Fibroblast of lung (primary cell): ENCODE data around the gene PABPN1L. TPM values are rescaled to one million over a fixed set of nuclear protein-coding genes. Genes with fewer than 3 reads are reported as not detected.

ENCODE experiments used
- DNase-seq, 2 donors: peaks; one replicate each; pipeline versions ENCODE4 v3.0.0 to v3.0.0-alpha.2; 2010; ENCODE audit warnings: low read depth in 2 of 2
- H2AFZ ChIP-seq: 2 replicates; pipeline ENCODE4 v1.5.1; 2012; ENCODE audit warnings: low read length, control low read depth, inconsistent platforms
- H3K27ac ChIP-seq: 2 replicates; pipeline ENCODE4 v1.5.1; 2011; ENCODE audit warnings: low read length, control low read depth; ENCODE audit not compliant: insufficient read depth
- H3K27me3 ChIP-seq: 2 replicates; pipeline ENCODE4 v1.5.1; 2011; ENCODE audit warnings: mild to moderate bottlenecking, low read length; ENCODE audit not compliant: control insufficient read depth, insufficient read depth
- H3K36me3 ChIP-seq: 2 replicates; pipeline ENCODE4 v1.5.1; 2011; ENCODE audit warnings: low read length; ENCODE audit not compliant: control insufficient read depth, insufficient read depth
- H3K4me1 ChIP-seq: 2 replicates; pipeline ENCODE4 v1.5.1; 2011; ENCODE audit warnings: low read length; ENCODE audit not compliant: control insufficient read depth, insufficient read depth; ENCODE audit errors: extremely low read depth
- H3K4me2 ChIP-seq: 2 replicates; pipeline ENCODE4 v1.5.1; 2011; ENCODE audit warnings: low read length, control low read depth; ENCODE audit not compliant: insufficient read depth; ENCODE audit errors: extremely low read depth
- H3K4me3 ChIP-seq, 4 experiments: fragments of 200-600 bp in 1 of 4; sonication (generic) in 1 of 4; replicated peaks in 1 of 4; 2 replicates each; pipeline ENCODE4 v1.5.1; 2011 to 2016; ENCODE audit warnings: low read length in 4 of 4, low read depth in 3 of 4, mild to moderate bottlenecking in 3 of 4, control low read depth in 2 of 4, inconsistent platforms in 1 of 4, mixed read lengths in 1 of 4; ENCODE audit not compliant: insufficient read depth in 1 of 4; ENCODE audit errors: control extremely low read depth in 1 of 4
- H3K79me2 ChIP-seq: 2 replicates; pipeline ENCODE4 v1.5.1; 2012; ENCODE audit warnings: mild to moderate bottlenecking, low read length, inconsistent platforms; ENCODE audit not compliant: control insufficient read depth, insufficient read depth
- H3K9ac ChIP-seq: 2 replicates; pipeline ENCODE4 v1.5.1; 2011; ENCODE audit warnings: mild to moderate bottlenecking, low read length, control low read depth; ENCODE audit not compliant: insufficient read depth
- H3K9me3 ChIP-seq: 2 replicates; pipeline ENCODE4 v1.5.1; 2012; ENCODE audit warnings: low read depth, low read length; ENCODE audit not compliant: control insufficient read depth, insufficient read depth
- H4K20me1 ChIP-seq: 2 replicates; pipeline ENCODE4 v1.5.1; 2011; ENCODE audit warnings: low read length; ENCODE audit not compliant: control insufficient read depth, insufficient read depth; ENCODE audit errors: extremely low read depth
- CTCF ChIP-seq, 2 donors: IDR thresholded peaks in 1 of 2; conservative IDR thresholded peaks in 1 of 2; 1 replicate in 1 of 2; 2 replicates in 1 of 2; pipeline ENCODE4 v1.5.1; 2011 to 2012; ENCODE audit warnings: low read length in 2 of 2, control low read depth in 1 of 2, inconsistent platforms in 1 of 2, low read depth in 1 of 2, mild to moderate bottlenecking in 1 of 2
- EZH2 ChIP-seq: IDR thresholded peaks from 2 replicates; pipeline ENCODE4 v1.5.1; 2012; ENCODE audit warnings: low read length, control low read depth, mild to moderate bottlenecking; ENCODE audit errors: missing control alignments
- polyA plus RNA-seq, 2 donors: library from polyadenylated mRNA; depleted of rRNA in 1 of 2; stranded (reverse) in 1 of 2; unstranded in 1 of 2; fragments of >200 nt; gene quantifications; 2 replicates each; pipeline ENCODE4 v1.2.1, GENCODE V29; 2011 to 2012; ENCODE audit warnings: missing spikeins in 1 of 2
- total RNA-seq: library from RNA; depleted of rRNA; stranded (reverse); fragments of >200 nt; gene quantifications from 2 replicates; pipeline ENCODE4 v1.2.1, GENCODE V29; 2014

PABPN1L gene
- total and polyA plus RNA-seq, 2 donors (not counting 1 experiment from before 2014, with no cell fraction given): not detected

GRCh38 chr16:88886420-88886844 lies 20.0 kb upstream of the PABPN1L start:
- DNase-seq: peak in 1 of 2 donors; percentile 26

GRCh38 chr16:88885693-88886280 lies 19.3 kb upstream of the PABPN1L start:
- Histone ChIP-seq H3K79me2 (no peaks in the 10 kb centered on the region), H3K27me3 (no peaks in the 10 kb centered on the region), H4K20me1 (no peaks in the 10 kb centered on the region), H3K4me2 (no peak overlapping the region), H3K9ac (no peak overlapping the region), H3K36me3 (no peaks in the 10 kb centered on the region), H3K4me3 (no peak overlapping the region), H3K27ac (no peak overlapping the region), H2AFZ (no peak overlapping the region), H3K4me1 (peaks cover 17% of the 10 kb centered on the region), H3K9me3 (no peaks in the 10 kb centered on the region)
- TF ChIP-seq CTCF (conservative IDR thresholded peaks at IDR 0.05 in 1 of 2, IDR thresholded peaks at IDR 0.05 in 1 of 2; ENCODE audit: low read depth in 1 of 2, low read length in 2 of 2): no peak
- no peak for TF ChIP-seq EZH2
- DNase-seq: no peak

More at GRCh38 chr16:88886420-88886844, 20.0 kb upstream of the PABPN1L start:
- TF ChIP-seq CTCF (conservative IDR thresholded peaks at IDR 0.05 in 1 of 2, IDR thresholded peaks at IDR 0.05 in 1 of 2; ENCODE audit: low read depth in 1 of 2, low read length in 2 of 2) (no peak), EZH2 (no peak)
- Histone ChIP-seq H3K4me1 (peaks cover 17% of the 10 kb centered on the region), H3K9ac (peak overlapping the region; percentile 8), H3K4me2 (no peak overlapping the region), H4K20me1 (no peaks in the 10 kb centered on the region), H2AFZ (no peak overlapping the region), H3K4me3 (no peak overlapping the region), H3K27ac (peak overlapping the region; percentile 16), H3K79me2 (no peaks in the 10 kb centered on the region), H3K9me3 (no peaks in the 10 kb centered on the region), H3K27me3 (no peaks in the 10 kb centered on the region), H3K36me3 (no peaks in the 10 kb centered on the region)

- TF ChIP-seq EZH2 (no peak), CTCF (conservative IDR thresholded peaks at IDR 0.05 in 1 of 2, IDR thresholded peaks at IDR 0.05 in 1 of 2; ENCODE audit: low read depth in 1 of 2, low read length in 2 of 2) (no peak)
- H3K27ac ChIP-seq: no peak overlapping the region
- no peak for DNase-seq
- H4K20me1 ChIP-seq: no peaks in the 10 kb centered on the region
- H3K9ac ChIP-seq: no peak overlapping the region
- H3K9me3 ChIP-seq: no peaks in the 10 kb centered on the region
- no peak overlapping the region for H3K4me3 ChIP-seq
- no peak overlapping the region for H2AFZ ChIP-seq
- H3K4me2 ChIP-seq: no peak overlapping the region
- no peaks in the 10 kb centered on the region for H3K27me3 ChIP-seq
- no peaks in the 10 kb centered on the region for H3K36me3 ChIP-seq
- H3K4me1 ChIP-seq: peaks cover 17% of the 10 kb centered on the region
- no peaks in the 10 kb centered on the region for H3K79me2 ChIP-seq
Measured at GRCh38 chr16:88884569-88885271, 18.3 kb upstream of the PABPN1L start.
